ENCODE measurements around the gene TMEM139. TPM values are rescaled to one million over a fixed set of nuclear protein-coding genes. Genes with fewer than 3 reads are reported as not detected.

The TMEM139 gene
- polyA plus RNA-seq, 1 of the 3 experiments (the other 2 are of a cell fraction) = 0.05 TPM

DNA sequence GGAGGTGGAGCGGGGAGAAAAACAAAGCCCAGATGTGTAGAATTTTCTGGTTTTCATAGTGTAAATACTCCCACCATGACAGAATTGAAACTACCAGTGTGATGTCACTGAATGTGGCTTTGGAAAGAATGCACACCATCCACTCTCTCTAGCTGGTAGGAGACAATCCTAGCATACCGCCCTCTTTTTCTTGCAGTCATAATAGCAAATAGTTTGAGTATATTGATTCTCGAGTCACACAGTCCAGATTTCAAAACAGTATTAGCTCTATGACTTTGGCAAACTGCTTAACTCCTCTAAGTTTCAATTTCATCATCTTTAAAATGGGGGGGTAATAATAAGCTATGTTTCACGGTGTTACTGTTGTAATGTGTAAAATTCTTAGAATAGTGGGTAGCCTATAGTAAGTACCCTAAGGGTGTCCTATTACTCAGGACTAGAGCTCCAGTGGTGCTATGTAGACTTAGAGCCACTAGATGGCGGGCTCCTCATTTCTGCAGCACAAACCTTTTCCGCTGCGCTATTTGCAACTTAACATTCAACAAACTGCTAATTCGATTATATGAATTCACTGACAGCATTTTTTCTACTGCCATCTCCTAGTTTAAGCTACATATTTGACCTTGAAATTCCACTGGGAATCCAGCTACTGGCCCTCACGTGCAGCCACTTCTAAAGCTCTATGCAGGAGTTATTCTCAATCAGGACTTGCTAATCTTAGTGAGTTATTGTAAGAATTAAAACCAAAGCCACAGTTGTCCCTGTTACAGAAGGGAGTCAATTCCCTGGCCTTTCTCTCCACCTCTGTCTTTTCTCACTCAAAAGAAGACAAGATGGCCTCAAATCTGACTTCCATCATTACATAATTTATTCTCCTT lies 44.2 kb upstream of the TMEM139 start (continued):
- TF ChIP-seq, protein P1, sequence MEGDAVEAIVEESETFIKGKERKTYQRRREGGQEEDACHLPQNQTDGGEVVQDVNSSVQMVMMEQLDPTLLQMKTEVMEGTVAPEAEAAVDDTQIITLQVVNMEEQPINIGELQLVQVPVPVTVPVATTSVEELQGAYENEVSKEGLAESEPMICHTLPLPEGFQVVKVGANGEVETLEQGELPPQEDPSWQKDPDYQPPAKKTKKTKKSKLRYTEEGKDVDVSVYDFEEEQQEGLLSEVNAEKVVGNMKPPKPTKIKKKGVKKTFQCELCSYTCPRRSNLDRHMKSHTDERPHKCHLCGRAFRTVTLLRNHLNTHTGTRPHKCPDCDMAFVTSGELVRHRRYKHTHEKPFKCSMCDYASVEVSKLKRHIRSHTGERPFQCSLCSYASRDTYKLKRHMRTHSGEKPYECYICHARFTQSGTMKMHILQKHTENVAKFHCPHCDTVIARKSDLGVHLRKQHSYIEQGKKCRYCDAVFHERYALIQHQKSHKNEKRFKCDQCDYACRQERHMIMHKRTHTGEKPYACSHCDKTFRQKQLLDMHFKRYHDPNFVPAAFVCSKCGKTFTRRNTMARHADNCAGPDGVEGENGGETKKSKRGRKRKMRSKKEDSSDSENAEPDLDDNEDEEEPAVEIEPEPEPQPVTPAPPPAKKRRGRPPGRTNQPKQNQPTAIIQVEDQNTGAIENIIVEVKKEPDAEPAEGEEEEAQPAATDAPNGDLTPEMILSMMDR (IDR thresholded peaks at IDR 0.05) = peak; percentile 100
- TF ChIP-seq, protein P2, sequence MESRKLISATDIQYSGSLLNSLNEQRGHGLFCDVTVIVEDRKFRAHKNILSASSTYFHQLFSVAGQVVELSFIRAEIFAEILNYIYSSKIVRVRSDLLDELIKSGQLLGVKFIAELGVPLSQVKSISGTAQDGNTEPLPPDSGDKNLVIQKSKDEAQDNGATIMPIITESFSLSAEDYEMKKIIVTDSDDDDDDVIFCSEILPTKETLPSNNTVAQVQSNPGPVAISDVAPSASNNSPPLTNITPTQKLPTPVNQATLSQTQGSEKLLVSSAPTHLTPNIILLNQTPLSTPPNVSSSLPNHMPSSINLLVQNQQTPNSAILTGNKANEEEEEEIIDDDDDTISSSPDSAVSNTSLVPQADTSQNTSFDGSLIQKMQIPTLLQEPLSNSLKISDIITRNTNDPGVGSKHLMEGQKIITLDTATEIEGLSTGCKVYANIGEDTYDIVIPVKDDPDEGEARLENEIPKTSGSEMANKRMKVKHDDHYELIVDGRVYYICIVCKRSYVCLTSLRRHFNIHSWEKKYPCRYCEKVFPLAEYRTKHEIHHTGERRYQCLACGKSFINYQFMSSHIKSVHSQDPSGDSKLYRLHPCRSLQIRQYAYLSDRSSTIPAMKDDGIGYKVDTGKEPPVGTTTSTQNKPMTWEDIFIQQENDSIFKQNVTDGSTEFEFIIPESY (IDR thresholded peaks at IDR 0.05; ENCODE audit: borderline replicate concordance, low read depth) = no peak
- TF ChIP-seq YY1 (IDR thresholded peaks at IDR 0.05; ENCODE audit: low read depth) = no peak
- TF ChIP-seq MEF2A (IDR thresholded peaks at IDR 0.05; ENCODE audit: borderline replicate concordance, low read depth) = no peak
- TF ChIP-seq RFX5 (IDR thresholded peaks at IDR 0.05; ENCODE audit: low read length) = no peak

DNA sequence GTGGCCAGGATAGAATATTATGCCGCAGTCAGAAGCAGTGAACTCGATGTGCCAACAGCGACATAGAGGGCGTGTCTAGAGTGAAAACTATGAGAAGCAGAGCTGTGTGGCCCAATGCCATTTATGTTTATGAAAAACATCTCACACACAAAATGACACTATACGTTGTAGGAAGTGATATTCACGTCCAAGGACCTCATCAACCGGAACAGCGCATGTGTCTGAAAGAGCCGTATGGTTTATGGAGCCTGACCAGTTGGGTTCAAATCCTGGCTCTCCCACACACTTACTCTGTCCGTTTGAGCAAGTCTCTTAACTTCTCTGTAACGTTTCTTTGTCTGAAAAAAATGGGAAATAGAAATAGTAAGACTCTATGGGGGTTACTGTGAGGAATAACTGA lies 42.5 kb upstream of the TMEM139 start:
- Histone ChIP-seq H3K4me3 (ENCODE audit: low read depth in 2 of 2, low read length in 1 of 2) (no peak overlapping the region), H3K27me3 (ENCODE audit: insufficient read depth) (no peaks in the 10 kb centered on the region), H3F3A (replicated peaks; ENCODE audit: insufficient read depth) (peaks cover 6% of the 10 kb centered on the region), H3K9ac (no peak overlapping the region), H3K79me2 (ENCODE audit: insufficient read depth) (no peaks in the 10 kb centered on the region), H3K36me3 (replicated peaks in 1 of 2; ENCODE audit: control insufficient read depth in 1 of 2, insufficient read depth in 2 of 2, low read length in 1 of 2) (no peaks in the 10 kb centered on the region), H3K9me3 (peaks cover 1% of the 10 kb centered on the region), H2AFZ (ENCODE audit: low read depth) (no peak overlapping the region), H3K4me1 (ENCODE audit: control insufficient read depth in 1 of 2, insufficient read depth in 2 of 2, low read depth in 1 of 2, low read length in 1 of 2) (peaks cover 0 to 7% of the 10 kb centered on the region in 2 experiments; a peak in 2 of 4 replicates), H4K20me1 (ENCODE audit: insufficient read depth) (no peaks in the 10 kb centered on the region), H3K27ac (ENCODE audit: low read depth in 2 of 2, low read length in 1 of 2) (no peak overlapping the region), H3K9me2 (no peaks in the 10 kb centered on the region), H3K4me2 (no peak overlapping the region)
- DNase-seq = no peak
- TF ChIP-seq, protein P1 (IDR thresholded peaks at IDR 0.05) = no peak
- no peak for TF ChIP-seq CHD2 (IDR thresholded peaks at IDR 0.05; ENCODE audit: low read length, partially characterized antibody)
- TF ChIP-seq, protein P3, sequence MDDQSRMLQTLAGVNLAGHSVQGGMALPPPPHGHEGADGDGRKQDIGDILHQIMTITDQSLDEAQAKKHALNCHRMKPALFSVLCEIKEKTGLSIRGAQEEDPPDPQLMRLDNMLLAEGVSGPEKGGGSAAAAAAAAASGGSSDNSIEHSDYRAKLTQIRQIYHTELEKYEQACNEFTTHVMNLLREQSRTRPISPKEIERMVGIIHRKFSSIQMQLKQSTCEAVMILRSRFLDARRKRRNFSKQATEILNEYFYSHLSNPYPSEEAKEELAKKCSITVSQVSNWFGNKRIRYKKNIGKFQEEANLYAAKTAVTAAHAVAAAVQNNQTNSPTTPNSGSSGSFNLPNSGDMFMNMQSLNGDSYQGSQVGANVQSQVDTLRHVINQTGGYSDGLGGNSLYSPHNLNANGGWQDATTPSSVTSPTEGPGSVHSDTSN (IDR thresholded peaks at IDR 0.05) = no peak
- TF ChIP-seq, protein P4, sequence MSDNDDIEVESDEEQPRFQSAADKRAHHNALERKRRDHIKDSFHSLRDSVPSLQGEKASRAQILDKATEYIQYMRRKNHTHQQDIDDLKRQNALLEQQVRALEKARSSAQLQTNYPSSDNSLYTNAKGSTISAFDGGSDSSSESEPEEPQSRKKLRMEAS (IDR thresholded peaks at IDR 0.05; ENCODE audit: low read depth) = no peak
- TF ChIP-seq FOSL2 (IDR thresholded peaks at IDR 0.05; ENCODE audit: borderline replicate concordance, low read depth) = no peak
- TF ChIP-seq, protein P5, sequence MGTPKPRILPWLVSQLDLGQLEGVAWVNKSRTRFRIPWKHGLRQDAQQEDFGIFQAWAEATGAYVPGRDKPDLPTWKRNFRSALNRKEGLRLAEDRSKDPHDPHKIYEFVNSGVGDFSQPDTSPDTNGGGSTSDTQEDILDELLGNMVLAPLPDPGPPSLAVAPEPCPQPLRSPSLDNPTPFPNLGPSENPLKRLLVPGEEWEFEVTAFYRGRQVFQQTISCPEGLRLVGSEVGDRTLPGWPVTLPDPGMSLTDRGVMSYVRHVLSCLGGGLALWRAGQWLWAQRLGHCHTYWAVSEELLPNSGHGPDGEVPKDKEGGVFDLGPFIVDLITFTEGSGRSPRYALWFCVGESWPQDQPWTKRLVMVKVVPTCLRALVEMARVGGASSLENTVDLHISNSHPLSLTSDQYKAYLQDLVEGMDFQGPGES (IDR thresholded peaks at IDR 0.05; ENCODE audit: low read depth, low read length) = no peak
- no peak for TF ChIP-seq POLR2AphosphoS5 (IDR thresholded peaks at IDR 0.05; ENCODE audit: low read depth, low read length)
- no peak for TF ChIP-seq SMC3 (IDR thresholded peaks at IDR 0.05; ENCODE audit: low read depth, low read length)
- TF ChIP-seq JUND (IDR thresholded peaks at IDR 0.05) = no peak
- no peak for TF ChIP-seq YY1 (IDR thresholded peaks at IDR 0.05; ENCODE audit: low read depth)
- no peak for TF ChIP-seq EZH2phosphoT487 (IDR thresholded peaks at IDR 0.05; ENCODE audit: borderline replicate concordance, low read depth)
- no peak for TF ChIP-seq RAD21 (IDR thresholded peaks at IDR 0.05; ENCODE audit: low read length)
- no peak for TF ChIP-seq SIN3A (IDR thresholded peaks at IDR 0.05; ENCODE audit: borderline replicate concordance, low read depth, low read length)
- TF ChIP-seq GATA2 (CRISPR knock-in tag; IDR thresholded peaks at IDR 0.05) = no peak
- TF ChIP-seq MEF2A (IDR thresholded peaks at IDR 0.05; ENCODE audit: borderline replicate concordance, low read depth) = no peak
- ChIA-PET POLR2A (no interaction called here), CTCF (interaction anchor here (1.7 to 5.5 kb wide), 6 partner anchors 8 to 234 kb away, joined by 3 to 125 read pairs (median 8); no protein-coding TSS in a partner anchor)
- 78% methylated on average over 11 of the region's 11 CpGs for WGBS (ENCODE audit: low lambda C conversion rate)
